ENCODE measurements around the gene MPV17.
"Not testable (repeated sequence)": the region's sequence is repeated elsewhere in the genome, so short reads cannot be mapped to it uniquely, and the experiment has no call there.

MPV17 gene

GRCh38 chr2:27322301-27322765 lies 564 bp downstream of the MPV17 start:
- peak; percentile 43 to 65 for DNase-seq

GRCh38 chr2:27320958-27321543 lies 1.8 kb downstream of the MPV17 start:
- peak; percentile 33 to 62 for DNase-seq

DNA sequence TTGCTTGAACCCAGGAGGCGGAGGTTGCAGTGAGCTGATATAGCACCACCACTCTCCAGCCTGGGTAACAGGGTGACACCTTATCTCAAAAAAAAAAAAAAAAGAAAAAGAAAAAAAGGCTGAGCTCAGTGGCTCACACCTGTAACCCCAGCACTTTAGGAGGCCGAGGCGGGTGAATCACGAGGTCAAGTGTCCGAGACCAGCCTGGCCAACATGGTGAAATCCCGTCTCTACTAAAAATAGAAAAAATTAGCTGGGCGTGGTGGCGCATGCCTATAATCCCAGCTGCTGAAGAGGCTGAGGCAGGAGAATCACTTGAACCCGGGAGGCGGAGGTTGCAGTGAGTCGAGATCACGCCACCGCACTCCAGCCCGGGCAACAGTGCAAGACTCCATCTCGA lies 3.1 kb downstream of the MPV17 start:
- not testable (repeated sequence) for DNase-seq

DNA sequence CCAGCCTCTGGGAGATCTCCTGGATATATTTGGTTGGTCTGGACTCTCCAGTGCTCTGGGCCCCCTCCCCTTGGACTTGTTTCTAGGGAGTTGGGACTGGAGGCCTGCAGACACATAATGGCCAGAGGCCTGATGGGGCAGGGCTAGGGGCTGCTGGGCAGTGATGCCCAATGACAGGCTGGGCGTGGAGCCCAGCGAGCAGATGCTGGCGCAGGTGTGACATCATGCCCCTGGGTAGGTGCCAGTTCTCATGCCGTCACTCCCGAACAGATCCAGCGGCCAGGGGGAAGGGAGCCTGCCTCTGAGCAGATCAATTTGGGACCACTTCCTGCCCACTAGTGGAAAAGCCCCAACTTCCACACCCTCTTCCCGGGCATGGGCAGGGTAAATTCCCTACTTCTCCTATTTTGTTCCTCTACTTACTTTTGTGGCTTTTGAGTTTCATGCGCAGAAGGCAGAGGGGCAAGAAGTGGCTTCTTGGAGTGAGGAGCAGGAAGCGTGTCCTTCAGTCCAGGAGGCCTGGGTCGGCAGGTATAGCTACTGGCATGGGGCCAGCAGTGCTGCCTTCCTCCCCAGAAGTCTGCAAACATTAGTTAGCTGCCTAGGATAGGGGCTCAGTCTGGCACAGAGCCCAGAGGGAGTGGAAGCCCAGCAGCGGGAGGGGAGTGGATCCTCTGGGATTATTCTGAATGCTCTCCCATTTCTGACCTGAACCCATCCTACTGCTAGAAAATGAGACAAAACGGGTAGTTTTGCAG lies 6.1 kb downstream of the MPV17 start:
- peak in 1 of 2 donors; percentile 8 for DNase-seq

GRCh38 chr2:27315122-27315521 lies 7.8 kb downstream of the MPV17 start:
- DNase-seq: no peak

DNA sequence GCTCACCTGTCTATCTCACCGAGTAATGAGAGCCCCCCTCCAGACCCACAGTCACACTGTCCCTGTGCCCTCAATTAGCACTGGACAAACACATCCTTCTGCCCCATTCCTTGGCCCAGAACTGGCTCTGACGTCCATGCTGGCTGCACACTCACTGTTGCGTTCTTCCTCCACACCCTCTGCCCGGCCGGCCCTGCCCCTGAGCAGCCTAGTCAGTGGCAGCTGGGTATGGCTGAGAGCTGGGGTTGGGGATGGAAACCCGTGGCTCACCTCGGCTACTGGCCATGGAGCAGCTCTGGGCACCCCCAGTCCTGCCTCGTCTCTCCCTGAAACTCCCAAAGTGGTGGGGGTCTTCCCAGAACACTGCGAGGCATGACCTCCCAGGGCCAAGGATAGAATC lies 8.2 kb downstream of the MPV17 start:
- no peak for DNase-seq

GRCh38 chr2:27313882-27314645 lies 8.8 kb downstream of the MPV17 start:
- no peak for DNase-seq

DNA sequence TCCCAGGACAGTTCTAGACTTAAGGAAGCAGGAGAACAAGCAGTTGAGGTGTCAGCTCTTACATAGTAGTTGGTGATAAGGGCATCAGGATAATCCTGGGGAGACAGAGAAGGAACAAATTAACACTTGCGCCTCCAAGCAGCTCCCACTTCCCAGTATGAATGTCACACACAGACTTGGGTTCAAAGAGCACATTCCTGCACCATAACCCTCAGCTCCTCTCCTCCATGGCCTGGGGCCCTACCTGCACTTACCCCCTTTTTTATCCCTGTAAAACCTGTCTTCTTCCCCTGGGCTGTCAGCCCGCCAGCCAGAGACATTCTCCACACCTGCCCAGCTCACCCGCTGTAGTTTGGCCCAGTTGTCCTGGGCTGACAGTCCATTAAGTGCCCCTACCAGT lies 10.7 kb downstream of the MPV17 start:
- no peak for DNase-seq

DNA sequence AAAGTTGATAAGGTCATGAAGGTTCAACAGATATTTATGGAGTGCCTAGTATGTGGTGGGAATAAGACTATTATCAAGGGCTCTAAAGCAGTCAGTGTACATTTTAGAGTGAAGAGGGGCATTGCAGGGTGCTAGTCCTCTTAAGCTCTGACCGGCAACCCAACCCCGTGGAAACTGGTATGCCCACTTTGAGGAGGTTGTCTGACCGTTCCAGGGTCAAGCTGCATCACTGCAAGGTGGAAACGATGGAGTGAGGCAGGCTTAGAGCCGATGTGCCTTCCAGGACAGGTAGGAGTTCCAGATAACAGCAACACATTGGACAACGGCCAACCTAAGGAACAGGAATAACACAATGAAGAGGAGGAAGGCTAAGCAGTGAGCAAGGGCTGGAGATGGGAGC lies 13.2 kb downstream of the MPV17 start:
- DNase-seq: no peak

DNA sequence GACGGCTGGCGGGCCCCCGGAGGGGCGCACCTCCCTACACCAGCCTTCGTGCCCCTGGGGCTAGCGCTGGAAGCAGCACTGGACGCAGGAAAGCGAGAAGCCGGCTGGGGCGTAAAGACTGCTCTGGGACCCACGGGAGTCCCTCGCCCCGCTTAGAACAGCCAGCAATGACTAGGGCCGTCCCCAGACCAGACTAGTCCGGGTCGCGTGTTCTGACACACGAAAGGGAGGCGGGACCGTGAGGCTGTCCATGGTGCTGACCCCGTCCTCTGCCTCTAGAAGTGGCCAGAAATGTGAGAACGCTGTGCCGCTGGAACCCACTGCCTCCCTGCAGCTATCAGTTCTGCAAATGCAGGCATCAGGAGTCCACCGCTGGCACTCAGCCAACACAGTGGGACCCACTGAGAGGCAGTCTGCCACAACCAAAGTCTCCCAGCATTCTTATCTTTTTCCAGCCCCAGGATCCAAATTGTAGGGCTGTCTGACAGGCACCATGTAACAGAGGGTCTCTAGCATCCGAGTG lies 14.5 kb downstream of the MPV17 start, which contains the start of gene UCN:
Gene UCN, minus strand, starts transcription at position 87 of the 523 bp plus-strand sequence. CDS start 550 bp downstream, outside the sequence.
- DNase-seq: no peak

DNA sequence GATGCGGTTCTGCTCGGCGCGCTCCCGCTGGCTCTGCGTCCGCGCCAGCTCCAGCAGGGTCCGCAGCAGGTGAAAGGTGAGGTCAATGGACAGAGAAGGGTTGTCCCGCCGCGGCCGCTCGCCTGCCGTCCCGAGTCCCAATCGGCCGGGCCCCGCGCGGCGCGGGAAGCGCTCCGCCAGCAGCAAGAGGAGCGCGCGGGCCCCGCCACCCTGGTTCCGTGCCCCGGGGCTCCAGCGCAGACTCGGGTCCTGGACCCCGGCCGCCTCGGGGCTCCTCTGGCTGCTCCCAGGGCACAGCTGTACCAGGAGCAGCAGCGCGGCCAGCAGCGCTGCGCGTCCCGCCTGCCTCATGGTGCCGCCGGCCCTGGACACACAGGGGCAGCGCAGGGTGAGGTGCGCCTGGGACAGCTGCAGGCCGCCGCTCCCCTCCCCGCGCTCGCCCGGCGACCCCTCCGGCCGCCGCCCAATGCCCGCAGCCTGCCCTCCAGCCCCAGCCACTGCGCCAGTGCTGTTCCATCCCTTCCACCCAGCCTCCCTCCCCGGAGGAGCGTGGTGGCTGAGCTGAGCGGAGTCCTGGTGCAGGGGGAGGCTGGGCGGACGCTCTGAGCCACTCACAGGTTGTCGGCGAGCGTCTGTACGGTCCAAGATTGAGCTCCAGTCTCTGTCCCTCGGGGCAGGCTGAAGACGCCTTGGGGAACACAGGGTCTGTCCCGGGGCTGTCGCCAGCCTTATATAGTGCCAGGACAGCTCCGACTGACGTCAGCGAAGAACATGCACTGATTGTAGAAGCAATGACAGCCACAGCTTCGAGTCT lies 15.1 kb downstream of the MPV17 start:
- no peak for DNase-seq

DNA sequence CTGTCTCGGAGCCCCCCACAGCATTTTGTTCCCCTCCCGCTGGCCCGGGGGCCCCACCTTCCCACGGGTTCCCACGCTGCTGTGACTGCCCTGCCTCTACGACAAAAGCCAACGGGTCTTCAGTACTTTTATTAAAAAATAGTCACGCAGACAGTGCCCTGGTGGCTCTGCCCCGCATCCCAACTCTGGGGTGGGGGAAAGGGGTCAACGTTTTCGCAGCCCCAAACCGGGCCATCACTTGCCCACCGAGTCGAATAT lies 15.7 kb downstream of the MPV17 start:
- DNase-seq: no peak

DNA sequence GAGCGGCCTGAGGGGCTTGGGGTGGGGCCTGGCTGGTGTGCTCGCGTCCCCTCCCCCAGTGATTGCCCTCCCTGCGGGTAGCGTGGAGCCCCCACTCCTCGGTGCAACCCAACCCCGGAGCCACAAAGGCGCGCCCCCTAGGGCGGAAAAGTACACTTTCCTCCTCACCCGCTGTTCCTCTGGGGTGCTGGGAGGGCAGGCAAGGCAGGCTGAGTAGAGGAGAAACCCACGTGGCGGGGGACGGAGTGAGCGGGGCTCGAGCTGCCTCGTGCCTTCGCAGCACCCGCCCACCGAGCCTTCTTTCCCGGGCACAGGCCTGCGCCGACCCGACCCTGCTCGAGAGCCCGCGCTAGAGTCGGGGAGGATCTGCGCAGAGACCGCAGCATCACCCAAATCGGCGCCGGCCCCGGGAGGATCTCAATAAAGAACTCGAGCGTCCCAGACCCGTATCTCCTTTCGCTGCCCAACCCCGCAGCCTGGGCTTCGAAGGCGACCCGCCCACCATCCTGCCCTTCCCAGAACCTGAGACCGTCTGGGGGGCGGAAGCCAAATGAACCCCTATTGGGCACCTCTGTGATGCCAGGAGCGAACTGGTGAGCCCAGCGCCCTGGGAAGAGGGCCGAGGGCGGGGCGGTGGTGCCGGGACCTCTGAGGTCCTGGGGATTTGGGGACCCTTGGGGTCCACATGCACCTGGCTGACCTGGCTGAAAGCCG lies 16.2 kb downstream of the MPV17 start:
- DNase-seq: no peak

DNA sequence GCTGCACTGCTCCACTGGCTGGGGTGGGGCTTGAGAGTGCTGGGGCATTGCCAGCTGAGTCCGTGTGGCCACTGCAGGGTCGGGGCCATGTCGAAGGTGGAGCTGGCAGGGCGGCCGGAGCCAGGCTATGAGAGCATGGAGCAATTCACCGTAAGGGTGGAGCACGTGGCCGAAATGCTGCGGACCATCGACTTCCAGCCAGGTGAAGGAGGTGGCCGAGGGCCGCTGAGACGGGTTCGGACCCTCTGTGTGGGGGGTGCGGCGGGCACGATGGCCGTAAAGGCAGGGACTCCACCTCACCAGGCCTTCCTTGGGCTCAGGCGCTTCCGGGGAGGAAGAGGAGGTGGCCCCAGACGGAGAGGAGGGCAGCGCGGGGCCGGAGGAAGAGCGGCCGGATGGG lies 16.8 kb downstream of the MPV17 start:
- no peak for DNase-seq

DNA sequence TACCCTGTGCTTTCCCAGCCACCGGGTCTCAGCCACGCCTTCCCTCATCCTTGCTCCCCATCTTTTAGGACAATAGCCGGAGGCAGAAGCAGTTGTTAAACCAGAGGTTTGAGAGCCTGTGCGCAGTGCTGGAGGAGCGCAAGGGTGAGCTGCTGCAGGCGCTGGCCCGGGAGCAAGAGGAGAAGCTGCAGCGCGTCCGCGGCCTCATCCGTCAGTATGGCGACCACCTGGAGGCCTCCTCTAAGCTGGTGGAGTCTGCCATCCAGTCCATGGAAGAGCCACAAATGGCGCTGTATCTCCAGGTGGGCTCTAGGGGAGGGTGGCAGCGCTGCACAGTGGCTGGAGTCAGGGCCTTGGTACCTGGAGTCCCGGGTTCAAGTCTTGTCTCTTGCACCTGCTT lies 17.4 kb downstream of the MPV17 start:
- no peak for DNase-seq

- DNase-seq: no peak
These were observed 18.2 kb downstream of the MPV17 start for GRCh38 chr2:27304488-27305240.

DNA sequence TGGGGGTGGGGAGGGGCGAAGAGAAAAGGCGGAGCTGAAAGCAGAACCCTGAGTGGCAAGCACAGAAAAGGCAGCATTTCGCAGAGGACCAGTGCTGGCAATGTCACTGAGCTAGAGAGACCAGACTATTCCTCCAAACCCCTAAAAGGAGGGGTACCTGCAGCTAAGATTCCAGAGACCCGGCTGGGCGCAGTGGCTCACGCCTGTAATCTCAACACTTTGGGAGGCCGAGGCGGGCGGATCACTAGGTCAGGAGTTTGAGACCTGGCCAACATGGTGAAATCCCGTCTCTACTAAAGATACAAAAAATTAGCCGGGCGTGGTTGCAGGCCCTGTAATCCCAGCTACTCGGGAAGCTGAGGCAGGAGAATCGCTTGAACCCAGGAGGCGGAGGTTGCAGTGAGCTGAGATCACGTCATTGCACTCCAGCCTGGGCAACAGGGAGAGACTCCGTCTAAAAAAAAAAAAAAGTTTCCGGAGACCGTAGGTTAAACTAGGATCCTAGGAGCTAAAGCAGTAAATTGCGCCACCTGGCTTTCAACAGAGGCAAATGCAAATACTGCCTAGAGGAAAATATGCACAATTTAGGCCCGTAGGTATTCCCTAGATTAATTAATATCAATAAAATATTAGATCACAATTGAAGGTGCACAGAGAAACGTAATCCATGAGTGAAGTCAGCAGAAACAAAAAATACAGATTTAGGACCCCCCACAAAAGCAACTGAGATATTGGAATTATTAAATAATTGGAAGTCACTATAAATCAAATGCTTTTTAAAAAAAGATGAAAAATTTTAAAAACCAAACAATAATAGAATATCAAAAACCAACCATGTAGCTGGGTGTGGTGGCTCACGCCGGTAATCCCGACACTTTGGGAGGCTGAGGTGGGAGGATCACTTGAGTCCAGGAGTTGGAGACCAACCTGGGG lies 19.5 kb downstream of the MPV17 start:
- peak; percentile 79 to 82 for DNase-seq

- not testable (repeated sequence) for DNase-seq
These were observed 22.3 kb downstream of the MPV17 start for GRCh38 chr2:27300606-27301005.

- no peak for DNase-seq
These were observed 24.4 kb downstream of the MPV17 start for GRCh38 chr2:27298391-27299080.
